NCI-H146 (cell line): ENCODE data around the gene C8A.

ENCODE experiments used
- DNase-seq: peaks from one replicate; lab custom pipeline; 2025; lab: John Stamatoyannopoulos, UW

Gene C8A

DNA sequence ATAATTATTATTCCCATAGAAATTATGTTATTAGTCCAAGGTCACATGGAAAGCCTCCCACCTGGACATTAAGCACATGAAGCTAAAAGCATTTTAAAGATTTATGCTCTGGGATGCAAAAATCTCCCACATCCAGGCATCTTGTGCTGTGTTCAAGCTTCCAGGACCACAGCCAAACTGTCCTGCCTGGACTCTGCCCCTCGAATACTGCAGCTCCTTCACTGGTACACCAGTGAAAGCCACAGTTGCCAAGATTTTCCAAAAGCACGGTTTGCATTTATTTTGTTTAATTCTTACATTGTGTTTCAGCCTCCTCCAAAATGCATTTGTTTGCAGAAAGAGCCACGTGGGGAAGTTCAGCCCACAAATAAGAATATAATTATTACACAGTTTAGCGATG, 72.6 kb downstream of the C8A start:
- no peak for DNase-seq

DNA sequence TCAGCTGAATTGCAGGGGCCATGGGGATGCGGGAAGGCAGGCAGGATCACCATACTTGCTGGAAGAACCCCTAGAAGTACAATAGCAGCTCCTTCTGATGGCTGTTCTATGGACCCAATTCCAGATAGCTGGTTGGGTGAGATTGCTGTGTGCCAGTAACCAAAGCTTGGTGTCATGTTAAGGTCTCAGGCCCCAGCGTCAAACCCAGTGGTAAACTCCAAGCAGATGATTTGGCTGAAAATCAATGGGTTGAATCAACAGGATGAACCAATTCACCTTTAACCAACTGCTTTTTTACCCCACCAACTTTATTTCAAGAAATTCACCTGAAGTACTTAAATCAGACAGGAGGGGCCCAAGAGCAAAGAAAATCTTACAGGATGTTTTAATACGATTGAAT, 73.4 kb downstream of the C8A start:
- no peak for DNase-seq

DNA sequence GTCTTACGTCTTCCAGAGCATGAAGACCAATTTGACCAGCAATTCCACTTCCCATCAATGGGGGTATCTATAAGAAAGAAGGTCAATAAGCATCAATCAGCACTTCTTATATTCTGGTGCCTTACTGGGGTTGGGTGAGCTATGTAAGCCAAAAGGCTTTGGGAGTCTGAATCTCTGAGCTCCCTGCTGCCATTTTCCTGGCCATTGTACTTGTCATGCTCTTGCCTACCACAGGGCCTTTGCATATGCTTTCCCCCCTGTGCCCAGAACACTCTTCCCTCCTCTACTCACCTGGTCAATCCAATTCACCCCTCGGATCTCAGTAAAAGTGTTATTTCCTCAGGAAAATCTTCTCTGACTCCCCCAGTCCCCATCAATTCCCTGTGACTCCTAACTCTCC, 74.9 kb downstream of the C8A start:
- DNase-seq: no peak

GRCh38 chr1:56931211-56931610, 76.6 kb downstream of the C8A start:
- DNase-seq: no peak

DNA sequence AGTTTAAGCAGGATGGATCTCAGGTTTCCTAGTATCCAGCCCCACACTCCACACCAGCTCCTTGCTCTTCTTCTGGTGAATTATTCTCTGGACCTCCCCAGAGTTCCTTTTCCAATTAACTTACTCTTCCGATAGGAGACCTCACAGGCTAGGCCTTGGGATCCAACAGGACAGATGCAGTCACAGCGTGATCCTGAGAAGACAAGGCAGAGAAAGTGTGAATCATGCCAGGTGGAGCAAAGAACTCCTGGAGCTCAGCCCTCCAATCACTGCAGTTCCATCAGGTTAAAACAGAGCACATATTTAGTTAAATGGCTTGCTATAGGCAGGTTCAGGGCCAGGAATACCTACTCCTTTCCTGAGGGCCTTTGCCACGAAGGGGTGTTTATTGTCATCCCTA, 77.1 kb downstream of the C8A start:
- no peak for DNase-seq

DNA sequence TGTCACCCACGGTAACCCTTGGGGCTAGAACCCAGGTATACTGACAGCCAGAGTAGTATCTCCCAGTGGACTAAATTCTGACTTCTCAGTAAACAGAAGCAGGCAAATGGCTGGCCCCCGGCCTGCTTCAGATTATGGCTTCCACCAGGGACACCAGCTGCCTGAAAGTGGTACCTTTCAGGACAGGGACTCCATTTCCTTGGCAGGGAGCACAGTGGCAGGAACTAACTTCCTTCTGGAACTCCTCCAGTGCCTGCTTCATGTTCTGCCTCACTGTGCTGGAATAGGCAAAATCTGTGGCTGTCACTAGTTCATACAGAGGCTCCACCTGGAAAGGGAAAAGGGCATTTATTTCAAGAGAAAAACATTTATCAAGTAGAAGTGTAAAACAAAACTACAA, 78.6 kb downstream of the C8A start:
- no peak for DNase-seq

GRCh38 chr1:56933606-56934005, 79.0 kb downstream of the C8A start:
- no peak for DNase-seq

DNA sequence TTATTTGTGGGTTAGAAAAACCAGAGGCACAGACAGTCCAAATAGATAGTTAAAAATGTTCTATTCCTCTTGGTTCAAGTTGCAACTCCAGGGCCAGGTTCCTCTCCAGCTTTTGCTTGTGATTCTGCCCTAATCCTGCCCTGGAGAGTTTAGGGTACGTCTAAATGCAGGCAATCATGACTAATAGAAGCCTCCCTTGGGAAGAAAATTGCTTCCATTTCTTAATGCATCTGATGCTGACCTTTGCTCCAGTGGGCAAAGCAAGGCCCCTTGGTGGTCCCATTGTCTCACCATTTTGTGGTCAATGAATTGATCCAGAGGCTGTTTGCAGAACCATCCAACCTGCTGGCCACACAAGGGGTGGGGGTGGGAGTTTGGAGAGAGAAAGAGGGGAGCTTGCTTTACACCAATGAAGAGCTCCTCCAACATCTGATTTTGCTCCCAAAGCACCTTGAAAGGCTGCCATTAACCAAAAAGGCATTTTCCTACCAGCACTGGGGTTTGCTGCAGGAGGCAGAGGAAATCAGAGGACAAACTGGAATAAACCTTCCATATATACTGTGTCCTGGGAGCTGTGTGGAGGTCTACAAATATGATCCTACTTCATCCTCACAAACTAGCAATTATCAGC, 79.9 kb downstream of the C8A start:
- no peak for DNase-seq

DNA sequence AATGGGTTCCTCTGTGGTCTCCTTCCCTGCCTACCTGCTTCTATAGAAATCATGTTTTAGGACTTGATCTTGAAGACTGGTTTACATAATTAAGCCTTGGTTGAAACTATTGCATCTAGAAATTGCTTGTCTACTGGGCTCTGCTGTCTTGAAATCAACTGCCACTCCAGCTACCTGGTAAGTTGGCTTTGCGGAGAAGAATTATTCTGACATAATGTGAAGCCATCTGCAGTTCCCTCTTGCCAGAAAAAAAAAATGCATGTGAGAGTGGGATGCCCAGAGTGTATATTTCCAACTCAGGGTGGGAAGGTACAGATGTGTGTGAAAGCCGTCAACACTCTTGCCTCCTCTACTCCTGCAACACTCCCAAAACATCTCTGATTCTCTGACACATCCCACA, 84.0 kb downstream of the C8A start:
- no peak for DNase-seq

DNA sequence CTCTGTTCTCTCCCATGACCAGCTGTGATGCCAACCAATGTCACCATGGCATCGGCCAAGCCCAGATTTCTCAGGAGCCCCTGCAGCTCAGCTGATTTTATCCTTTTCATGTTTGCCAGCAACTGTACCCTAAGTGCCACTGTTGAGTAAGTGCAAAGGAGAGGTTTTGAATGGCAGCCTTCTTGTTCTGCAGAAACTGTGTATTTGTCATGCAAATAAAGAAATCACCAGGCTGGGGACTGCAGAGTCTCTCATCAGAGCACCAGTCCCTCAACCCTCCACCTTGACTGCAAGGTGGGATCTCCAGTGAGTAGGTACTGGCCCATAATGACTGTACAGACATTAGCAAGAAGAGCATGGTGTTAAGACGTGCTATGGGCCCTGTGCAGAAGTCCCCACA, 84.6 kb downstream of the C8A start:
- DNase-seq: no peak

- no peak for DNase-seq
Observed at GRCh38 chr1:56940039-56940438, 85.4 kb downstream of the C8A start.

- no peak for DNase-seq
Observed at GRCh38 chr1:56948403-56949023, 93.9 kb downstream of the C8A start.

DNA sequence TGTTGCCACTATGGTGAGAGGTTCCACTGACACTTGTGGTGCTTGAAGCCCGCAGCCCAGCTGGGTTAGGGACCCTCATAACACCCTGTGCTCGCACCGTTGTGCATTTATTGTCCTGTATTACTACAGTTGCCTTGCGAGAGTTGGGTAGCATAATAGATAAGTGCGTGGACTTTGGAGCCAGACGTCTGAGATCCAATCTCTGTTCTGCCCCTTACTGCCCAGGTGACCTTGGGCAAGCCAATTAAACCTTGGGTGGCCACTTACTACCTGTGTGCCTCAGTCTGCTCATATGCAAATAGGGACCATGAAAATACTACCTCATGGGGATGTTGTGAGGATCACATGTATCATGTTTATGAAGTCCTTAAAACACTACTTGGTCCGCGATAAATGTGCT, 97.9 kb downstream of the C8A start:
- no peak for DNase-seq

- DNase-seq: no peak
Observed at GRCh38 chr1:56953386-56953785, 98.8 kb downstream of the C8A start.

DNA sequence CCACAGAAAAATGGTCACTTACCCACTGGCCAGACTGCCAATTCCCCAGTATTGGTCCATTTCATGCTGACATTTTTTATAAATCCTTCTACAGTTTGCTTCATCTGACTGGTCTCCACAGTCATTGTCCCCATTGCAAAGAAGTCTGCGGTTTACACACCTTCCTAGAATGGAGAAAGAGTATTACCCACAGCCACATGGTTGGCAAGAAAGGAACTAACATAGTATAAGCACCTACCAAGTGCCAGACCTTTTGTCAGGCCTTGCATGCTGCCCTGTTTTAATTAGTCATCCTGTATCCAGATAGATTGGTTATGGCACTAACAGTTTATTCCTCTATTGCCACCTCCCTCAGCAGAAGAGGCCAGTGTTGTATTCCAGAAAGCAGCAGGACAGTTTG, 100.1 kb downstream of the C8A start:
- DNase-seq: no peak

DNA sequence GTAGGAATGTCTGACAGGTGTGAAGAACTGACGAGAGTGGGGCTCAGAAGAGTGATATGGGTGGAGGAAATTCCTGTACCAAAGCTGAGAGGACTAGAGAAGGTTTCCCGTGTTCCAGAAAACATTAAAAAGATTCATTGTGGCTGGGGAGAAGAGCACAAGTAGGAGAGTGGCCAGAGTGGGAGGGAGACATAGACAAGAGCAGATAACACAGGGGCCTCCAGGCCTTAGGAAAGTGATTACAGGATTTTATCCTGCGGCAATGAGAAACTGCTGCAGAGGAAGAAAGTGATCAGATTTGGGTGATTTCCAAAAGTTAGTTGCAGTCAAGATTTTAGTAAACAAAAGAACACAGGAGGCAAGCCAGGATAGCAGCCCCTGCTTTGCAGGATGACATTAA, 103.3 kb downstream of the C8A start:
- no peak for DNase-seq

DNA sequence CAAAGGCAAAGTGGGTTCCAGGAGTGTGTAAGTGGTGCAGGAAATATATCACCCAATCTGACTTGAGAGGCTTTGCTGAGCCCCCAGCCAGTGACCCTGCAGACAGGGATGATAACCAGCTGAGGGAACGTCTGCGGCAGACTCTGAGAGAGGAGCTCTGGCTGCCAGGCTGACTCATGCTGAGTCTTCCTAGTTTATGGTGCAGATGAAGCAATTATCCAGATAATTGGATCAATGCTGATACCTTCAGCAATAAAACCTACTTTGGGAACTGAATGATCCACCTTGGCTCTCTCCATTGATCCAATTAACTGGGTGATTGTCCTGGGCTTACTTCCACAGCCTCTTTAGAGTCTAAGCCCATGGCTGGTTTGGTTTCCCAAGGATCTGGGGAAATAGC, 103.9 kb downstream of the C8A start:
- no peak for DNase-seq

GRCh38 chr1:56961426-56961825, 106.8 kb downstream of the C8A start:
- no peak for DNase-seq

DNA sequence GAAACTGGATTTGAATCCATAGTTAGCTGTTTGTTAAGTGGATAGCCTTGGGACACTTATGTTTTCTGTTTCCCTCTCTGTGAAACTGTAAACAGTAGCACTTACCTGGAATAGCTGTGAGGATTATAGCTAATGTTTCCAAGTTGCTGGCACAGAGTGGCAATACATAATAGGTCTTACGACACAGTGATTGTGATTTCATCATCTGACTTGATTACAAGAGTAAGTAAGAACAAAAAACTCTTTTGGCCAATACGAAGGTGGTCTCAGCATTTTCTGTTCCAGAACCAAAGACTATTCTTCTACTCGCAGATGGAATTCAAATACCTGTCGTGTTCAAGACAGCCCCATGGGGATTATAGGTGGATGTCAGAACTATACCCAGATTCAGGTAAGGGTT, 109.1 kb downstream of the C8A start:
- DNase-seq: no peak

- no peak for DNase-seq
Observed at GRCh38 chr1:56964349-56965017, 109.9 kb downstream of the C8A start.

DNA sequence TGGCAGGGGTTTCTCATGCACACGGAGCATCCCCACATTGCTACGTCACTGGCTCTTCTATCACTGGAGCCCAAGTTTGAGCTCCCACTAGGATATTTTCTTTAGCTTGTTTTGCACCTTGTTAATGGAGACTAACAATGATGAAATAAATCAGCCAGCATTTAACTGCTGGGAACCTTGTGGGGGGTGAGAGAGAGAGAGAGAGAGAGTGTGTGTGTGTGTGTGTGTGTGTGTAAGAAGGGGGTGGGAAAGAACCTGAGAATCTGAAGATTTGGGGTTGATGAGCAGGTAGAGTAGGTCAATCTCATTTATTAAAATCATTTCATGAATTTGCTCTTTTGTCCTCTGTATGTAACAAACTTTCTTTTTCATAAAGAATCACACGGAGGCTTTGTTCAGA, 110.6 kb downstream of the C8A start:
- no peak for DNase-seq

DNA sequence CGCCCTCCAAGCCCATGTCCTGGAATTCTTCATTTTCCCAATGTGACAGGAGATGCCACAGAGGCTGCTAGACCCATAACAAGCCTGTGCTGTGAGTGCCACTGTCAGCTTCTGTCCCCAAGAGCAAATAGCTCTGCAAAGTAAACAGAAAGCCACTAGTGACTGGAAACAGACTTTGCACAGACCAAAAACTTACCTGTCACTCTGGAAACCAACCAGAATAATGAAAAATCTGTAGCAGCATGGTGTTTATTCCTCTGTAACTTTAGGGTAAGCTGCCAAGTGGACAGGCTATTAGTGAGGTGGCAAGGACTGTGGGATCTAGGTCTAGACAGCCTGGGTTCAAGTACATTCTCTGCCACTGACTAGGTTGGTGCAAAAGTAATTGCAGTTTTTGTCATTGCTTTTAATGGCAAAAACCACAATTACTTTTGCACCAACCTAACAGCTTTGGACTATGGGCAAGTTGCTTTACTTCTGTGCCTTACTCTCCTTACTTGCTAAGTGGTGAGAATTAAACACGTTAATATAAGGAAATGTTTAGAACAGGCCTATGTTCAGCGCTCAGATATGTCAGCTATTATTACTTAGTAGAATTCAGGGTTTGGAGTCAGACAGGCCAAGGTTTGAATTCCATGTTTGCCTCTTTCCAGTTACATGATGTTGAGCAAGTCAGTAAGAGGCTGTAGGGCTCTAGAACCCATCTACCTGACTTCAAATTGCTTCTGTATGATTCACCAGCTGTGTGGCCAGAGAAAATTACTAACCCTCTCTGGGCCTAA, 111.5 kb downstream of the C8A start, which contains the start of gene C8B:
C8B (minus strand) TSS at position 100 of the 782 bp plus-strand sequence; CDS start at position 33, 67 bp downstream.
- DNase-seq: no peak

DNA sequence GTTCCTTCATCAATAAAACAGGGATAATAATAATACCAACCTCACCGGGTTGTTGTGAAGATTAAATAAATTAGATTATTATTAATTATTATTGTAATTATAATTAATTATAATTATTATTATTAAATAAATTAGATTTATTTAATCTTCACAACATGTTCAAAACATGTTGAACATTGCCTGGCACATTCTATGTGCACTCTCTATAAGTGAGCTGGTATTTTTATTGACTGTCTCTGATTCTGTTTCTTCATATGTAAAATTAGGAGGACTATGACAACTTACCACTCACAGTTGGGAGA, 112.1 kb downstream of the C8A start:
- no peak for DNase-seq
